ENCODE data around the gene DDRGK1. TPM values are rescaled to one million over a fixed set of nuclear protein-coding genes. Genes with fewer than 3 reads are reported as not detected.

Gene DDRGK1
- total and polyA plus RNA-seq, 2 of the 4 experiments (the other 2 are of a cell fraction): 12.2 to 29.6 TPM

GRCh38 chr20:3238616-3239025, 34.1 kb upstream of the DDRGK1 start:
- Histone ChIP-seq H3K18ac (ENCODE audit: low read depth, low read length) (no peak overlapping the region), H3K56ac (ENCODE audit: extremely low read depth, insufficient read depth, low read length) (no peak overlapping the region), H3K23ac (ENCODE audit: low read depth, low read length) (no peak overlapping the region), H3K36me3 (ENCODE audit: control insufficient read depth, insufficient read depth, low read length) (no peaks in the 10 kb centered on the region), H2AFZ (replicated peaks; ENCODE audit: low read length, poor library complexity) (peak overlapping the region; percentile 92), H3K4me2 (ENCODE audit: low read depth, low read length) (peak overlapping the region; percentile 43), H2BK120ac (ENCODE audit: low read depth, low read length) (no peak overlapping the region), H3K9ac (ENCODE audit: low read depth, low read length) (no peak overlapping the region), H4K20me1 (ENCODE audit: insufficient read depth, low read length) (peaks cover 4% of the 10 kb centered on the region; the same call in 1 of the 2 replicates), H3K27ac (ENCODE audit: insufficient read depth, low read length) (no peak overlapping the region), H3K27me3 (ENCODE audit: control insufficient read depth, insufficient read depth, low read length) (peaks cover 36% of the 10 kb centered on the region), H3K9me3 (ENCODE audit: control insufficient read depth, insufficient read depth, low read length) (no peaks in the 10 kb centered on the region), H3K4me3 (ENCODE audit: insufficient read depth, low read depth, low read length) (peak overlapping the region; percentile 64), H3K4ac (ENCODE audit: low read depth, low read length) (no peak overlapping the region), H2AK9ac (replicated peaks; ENCODE audit: low read depth, low read length, poor library complexity) (peak overlapping the region; percentile 70), H2BK15ac (ENCODE audit: low read depth, low read length) (no peak overlapping the region), H2BK20ac (ENCODE audit: low read depth, low read length) (no peak overlapping the region), H2BK5ac (ENCODE audit: low read depth, low read length, poor library complexity, severe bottlenecking) (no peak overlapping the region), H4K8ac (ENCODE audit: low read depth in 2 of 2, low read length in 2 of 2) (no peak overlapping the region), H3K79me1 (ENCODE audit: low read depth in 1 of 2, low read length in 2 of 2) (no peaks in the 10 kb centered on the region), H3K14ac (replicated peaks; ENCODE audit: low read depth, low read length) (no peak overlapping the region), H3K9me1 (ENCODE audit: insufficient read depth, low read length) (no peaks in the 10 kb centered on the region), H2AK5ac (ENCODE audit: low read depth, low read length) (no peak overlapping the region), H4K91ac (ENCODE audit: insufficient read depth, low read depth, low read length) (no peak overlapping the region), H3K4me1 (ENCODE audit: control insufficient read depth, insufficient read depth, low read length) (no peaks in the 10 kb centered on the region; the same call in 1 of the 2 replicates), H4K5ac (ENCODE audit: low read depth, low read length) (no peak overlapping the region)
- TF ChIP-seq RAD21 (IDR thresholded peaks at IDR 0.05; ENCODE audit: low read length) (no peak), MAFK (IDR thresholded peaks at IDR 0.05; ENCODE audit: low read depth, low read length) (no peak), NFE2L2 (IDR thresholded peaks at IDR 0.05; ENCODE audit: low read depth, low read length) (no peak), FOS (IDR thresholded peaks at IDR 0.05; ENCODE audit: low read depth, low read length) (no peak), CTCF (conservative IDR thresholded peaks at IDR 0.05; ENCODE audit: low read depth, low read length) (no peak)
- ChIA-PET POLR2A (ENCODE audit: unreplicated experiment) (no interaction called here), CTCF (no interaction called here)
- BruUV-seq (replicated peaks): no TSS peak
- 1% methylated on average over 27 of the region's 48 CpGs; no CpG with 5 or more reads in 1 of the 2 experiments for WGBS, 2 experiments (ENCODE audit: extremely low coverage in 2 of 2, insufficient read length in 1 of 2)
- dilution Hi-C loops (cut with HindIII; ENCODE audit: low sequenced_read_pairs, unreplicated experiment): no loop called here
- in situ Hi-C loops (cut with MboI; ENCODE audit: low sequenced_read_pairs): no loop called here
- DNase-seq: no peak
- peak; percentile 40 for ATAC-seq (ENCODE audit: low read depth)
- intact Hi-C loops (cut with micrococcal nuclease): no loop called here

Data from IMR-90 (cell line).